PC-3 (cell line): Measurements from ENCODE around the gene CNN1. TPM values are rescaled to one million over a fixed set of nuclear protein-coding genes. Genes with fewer than 3 reads are reported as not detected.

Source experiments
- ATAC-seq: fragments of 200-7000 bp; cut with Tn5 transposase; 2 replicates; pipeline ENCODE4 v1.9.1; 2020; ENCODE audit warnings: mild to moderate bottlenecking, moderate library complexity
- BruUV-seq: library from RNA; stranded (reverse); fragments of 400-500 nt; replicated peaks from 2 replicates; lab custom pipeline; 2021; lab: Mats Ljungman, UMichigan
- CTCF ChIA-PET: fragments of 300-600 bp; sonication (Branson Sonifier 250); formaldehyde crosslinking; loops from one replicate; lab custom pipeline; 2022; ENCODE audit warnings: antibody characterized with exemption; lab: Charles Lee
- POLR2A ChIA-PET: fragments of 300-600 bp; sonication (Branson Sonifier 250); formaldehyde crosslinking; loops from one replicate; lab custom pipeline; 2022; ENCODE audit warnings: antibody characterized with exemption; ENCODE audit not compliant: unreplicated experiment; lab: Charles Lee
- DNase-seq: peaks from one replicate; pipeline ENCODE4 v3.0.0-alpha.2; 2015
- H2AFZ ChIP-seq: fragments of 300-600 bp; sonication (generic); 2 replicates; pipeline ENCODE4 v1.6.0; 2016; ENCODE audit warnings: antibody characterized with exemption, low read length
- H3F3A ChIP-seq: fragments of 300-600 bp; sonication (generic); one replicate; pipeline ENCODE4 v1.6.0; 2017; ENCODE audit warnings: antibody characterized with exemption, low read length, control low read depth, mild to moderate bottlenecking; ENCODE audit not compliant: unreplicated experiment
- H3K27ac ChIP-seq: fragments of 300-600 bp; sonication (generic); 2 replicates; pipeline ENCODE4 v1.5.1; 2016; ENCODE audit warnings: mild to moderate bottlenecking, low read length
- H3K27me3 ChIP-seq: fragments of 300-600 bp; sonication (generic); 2 replicates; pipeline ENCODE4 v1.6.1; 2016; ENCODE audit warnings: low read length, mixed read lengths
- H3K36me3 ChIP-seq: fragments of 300-600 bp; sonication (generic); 2 replicates; pipeline ENCODE4 v1.6.1; 2016; ENCODE audit warnings: low read depth, mixed run types, low read length, mixed read lengths
- H3K4me1 ChIP-seq: fragments of 300-600 bp; sonication (generic); 2 replicates; pipeline ENCODE4 v1.5.1; 2016; ENCODE audit warnings: low read length; ENCODE audit not compliant: insufficient read depth
- H3K4me2 ChIP-seq: fragments of 300-600 bp; sonication (generic); 2 replicates; pipeline ENCODE4 v1.6.0; 2016; ENCODE audit warnings: low read length
- H3K4me3 ChIP-seq: fragments of 300-600 bp; sonication (generic); 2 replicates; pipeline ENCODE4 v1.5.1; 2016; ENCODE audit warnings: mild to moderate bottlenecking, low read length, mixed read lengths
- H3K79me2 ChIP-seq: fragments of 300-600 bp; sonication (generic); 2 replicates; pipeline ENCODE4 v1.6.1; 2017; ENCODE audit warnings: low read length, mixed read lengths
- H3K9ac ChIP-seq: fragments of 300-600 bp; sonication (generic); 2 replicates; pipeline ENCODE4 v1.6.0; 2016; ENCODE audit warnings: mild to moderate bottlenecking, low read length
- H3K9me2 ChIP-seq: fragments of 300-600 bp; sonication (generic); replicated peaks from 2 replicates; pipeline ENCODE4 v1.6.1; 2016; ENCODE audit warnings: mixed run types, low read length, mixed read lengths
- H3K9me3 ChIP-seq: fragments of 300-600 bp; sonication (generic); 2 replicates; pipeline ENCODE4 v1.6.1; 2016; ENCODE audit warnings: low read length, mixed read lengths
- H4K20me1 ChIP-seq: fragments of 300-600 bp; sonication (generic); 2 replicates; pipeline ENCODE4 v1.6.1; 2016; ENCODE audit warnings: low read length, mixed read lengths
- CTCF ChIP-seq: fragments of 300-600 bp; sonication (generic); conservative IDR thresholded peaks from 2 replicates; pipeline ENCODE4 v1.5.1; 2017; ENCODE audit warnings: antibody characterized with exemption, low read depth, mild to moderate bottlenecking, low read length
- EZH2 ChIP-seq: fragments of 300-600 bp; sonication (generic); IDR thresholded peaks from one replicate; pipeline ENCODE4 v1.6.1; 2017; ENCODE audit warnings: antibody characterized with exemption, mild to moderate bottlenecking, low read length; ENCODE audit not compliant: unreplicated experiment
- EZH2phosphoT487 ChIP-seq: fragments of 300-600 bp; sonication (generic); IDR thresholded peaks from 2 replicates; pipeline ENCODE4 v1.6.1; 2018; ENCODE audit warnings: mild to moderate bottlenecking, antibody characterized with exemption, low read length, borderline replicate concordance
- intact Hi-C: fragments of 100-400 bp; cut with micrococcal nuclease; formaldehyde crosslinking; loops from 2 replicates; pipeline ENCODE4 v1.9.0; 2023
- total RNA-seq: library from RNA; depleted of rRNA; stranded (reverse); fragments of >200 nt; gene quantifications from 2 replicates; pipeline ENCODE4 v1.2.3, GENCODE V29; 2014

CNN1 gene
- total RNA-seq, 1 experiment from 2014 or later, result 0.77 TPM

GRCh38 chr19:11507370-11508078 is 31.1 kb upstream of the CNN1 start:
- Histone ChIP-seq H3F3A (no peaks in the 10 kb centered on the region), H2AFZ (no peak overlapping the region), H3K27ac (no peak overlapping the region), H4K20me1 (no peaks in the 10 kb centered on the region), H3K9me3 (no peaks in the 10 kb centered on the region), H3K4me1 (peaks cover 15% of the 10 kb centered on the region), H3K9me2 (no peaks in the 10 kb centered on the region), H3K4me3 (no peak overlapping the region), H3K27me3 (no peaks in the 10 kb centered on the region), H3K79me2 (peaks cover 4% of the 10 kb centered on the region; the same call in 1 of the 2 replicates), H3K9ac (no peak overlapping the region), H3K4me2 (no peak overlapping the region), H3K36me3 (peaks cover 5% of the 10 kb centered on the region; the same call in 1 of the 2 replicates)
- intact Hi-C loops, result no loop called here
- ChIA-PET POLR2A (no interaction called here), CTCF (no interaction called here)
- DNase-seq (no peak), ATAC-seq (no peak)
- BruUV-seq, result no TSS peak
- TF ChIP-seq EZH2phosphoT487 (no peak), CTCF (no peak), EZH2 (no peak)

GRCh38 chr19:11510444-11510843 is 28.2 kb upstream of the CNN1 start:
- H4K20me1 ChIP-seq, result no peaks in the 10 kb centered on the region
- H3F3A ChIP-seq, result no peaks in the 10 kb centered on the region
- no peaks in the 10 kb centered on the region for H3K79me2 ChIP-seq
- ChIA-PET CTCF (no interaction called here), POLR2A (no interaction called here)
- H3K9me3 ChIP-seq, result no peaks in the 10 kb centered on the region
- intact Hi-C loops, result no loop called here
- TF ChIP-seq EZH2phosphoT487 (no peak), CTCF (no peak), EZH2 (no peak)
- BruUV-seq, result no TSS peak
- no peak overlapping the region for H3K4me2 ChIP-seq
- ATAC-seq (no peak), DNase-seq (no peak)
- H3K4me1 ChIP-seq, result peaks cover 7% of the 10 kb centered on the region
- no peaks in the 10 kb centered on the region for H3K9me2 ChIP-seq
- no peaks in the 10 kb centered on the region for H3K27me3 ChIP-seq
- peaks cover 11% of the 10 kb centered on the region; the same call in 1 of the 2 replicates for H3K36me3 ChIP-seq
- H3K4me3 ChIP-seq, result no peak overlapping the region
- no peak overlapping the region for H2AFZ ChIP-seq
- H3K27ac ChIP-seq, result no peak overlapping the region
- H3K9ac ChIP-seq, result no peak overlapping the region

DNA sequence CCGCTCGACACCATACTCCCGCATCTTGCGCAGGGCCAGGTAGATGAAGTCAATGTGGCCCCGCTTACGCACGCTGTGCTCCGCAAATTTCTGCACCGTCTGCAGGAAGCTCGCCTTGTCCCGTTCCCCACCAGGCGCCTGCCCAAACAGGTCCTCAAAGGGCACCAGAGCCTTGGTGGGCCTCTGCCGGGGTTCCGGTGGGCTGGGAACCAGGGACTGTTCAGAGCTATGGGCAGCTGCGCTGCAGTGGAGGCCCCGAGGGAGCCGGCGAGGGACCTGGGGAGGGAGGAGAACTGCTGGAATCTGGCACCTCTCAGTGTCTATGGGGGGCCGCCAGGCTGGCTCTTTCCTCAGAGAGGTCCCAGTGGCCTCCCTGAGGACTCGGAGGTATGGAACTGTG is 24.7 kb upstream of the CNN1 start:
- Histone ChIP-seq H2AFZ (no peak overlapping the region), H3K9me3 (no peaks in the 10 kb centered on the region), H3K4me1 (peaks cover under 1% of the 10 kb centered on the region; the same call in 1 of the 2 replicates), H3K36me3 (peaks cover 14% of the 10 kb centered on the region; the same call in 1 of the 2 replicates), H3K27ac (no peak overlapping the region), H3K4me3 (no peak overlapping the region), H3K4me2 (no peak overlapping the region), H3K9ac (no peak overlapping the region), H3K79me2 (no peaks in the 10 kb centered on the region), H3K27me3 (no peaks in the 10 kb centered on the region), H3F3A (no peaks in the 10 kb centered on the region), H3K9me2 (no peaks in the 10 kb centered on the region), H4K20me1 (no peaks in the 10 kb centered on the region)
- TF ChIP-seq EZH2phosphoT487 (no peak), CTCF (no peak), EZH2 (no peak)
- intact Hi-C loops, result no loop called here
- ChIA-PET POLR2A (no interaction called here), CTCF (interaction anchor here (0.5 kb wide), 1 partner anchor 14 kb away, joined by 4 read pairs; no protein-coding TSS in a partner anchor)
- ATAC-seq, result no peak
- no TSS peak for BruUV-seq
- DNase-seq, result no peak
